Thyroid gland (tissue), 4 donors: Measurements from ENCODE around the gene TTBK2. TPM values are rescaled to one million over a fixed set of nuclear protein-coding genes. Genes with fewer than 3 reads are reported as not detected.
"Not testable (repeated sequence)": the region's sequence is repeated elsewhere in the genome, so short reads cannot be mapped to it uniquely, and the experiment has no call there.

Experiments used
- DNase-seq, 2 donors: peaks; one replicate each; pipeline ENCODE4 v3.0.0-alpha.2; 2019
- H3K27ac ChIP-seq, 3 donors: fragments of 200-600 bp; sonication (generic); 1 replicate in 2 of 3; 2 replicates in 1 of 3; pipeline ENCODE4 v1.5.1; 2016 to 2019; ENCODE audit warnings: mild to moderate bottlenecking in 1 of 3, moderate library complexity in 1 of 3
- H3K27me3 ChIP-seq: fragments of 200-600 bp; sonication (generic); one replicate; pipeline ENCODE4 v1.5.1; 2019
- H3K36me3 ChIP-seq, 2 donors: fragments of 200-600 bp; sonication (generic); one replicate each; pipeline ENCODE4 v1.5.1; 2016 to 2019
- H3K4me1 ChIP-seq, 2 donors: fragments of 200-600 bp; sonication (generic); one replicate each; pipeline ENCODE4 v1.5.1; 2017 to 2019
- H3K4me3 ChIP-seq, 3 donors: fragments of 200-600 bp; sonication (generic); replicated peaks in 1 of 3; 1 replicate in 2 of 3; 2 replicates in 1 of 3; pipeline ENCODE4 v1.5.1; 2016; ENCODE audit warnings: mild to moderate bottlenecking in 1 of 3
- H3K9me3 ChIP-seq: fragments of 200-600 bp; sonication (generic); one replicate; pipeline ENCODE4 v1.5.1; 2017
- CTCF ChIP-seq, 6 experiments: fragments of 200-600 bp in 3 of 6; fragments of 450-650 bp in 3 of 6; sonication (generic) in 3 of 6; IDR thresholded peaks; one replicate each; pipeline ENCODE4 v1.5.1; 2016 to 2019; ENCODE audit warnings: antibody characterized with exemption in 6 of 6, mild to moderate bottlenecking in 2 of 6, inconsistent platforms in 1 of 6, moderate library complexity in 1 of 6
- POLR2A ChIP-seq, 2 donors: fragments of 450-650 bp; IDR thresholded peaks; one replicate each; pipeline ENCODE4 v1.6.1; 2017; ENCODE audit warnings: antibody characterized with exemption in 2 of 2, mild to moderate bottlenecking in 2 of 2, moderate library complexity in 1 of 2
- WGBS, 2 donors: methylation state at CpG; one replicate each; pipeline ENCODE4 v1.1.5; 2017; 5-methylcytosine and 5-hydroxymethylcytosine counted together
- intact Hi-C: fragments of 100-400 bp; cut with DNase I; formaldehyde crosslinking; loops from one replicate; pipeline ENCODE4 v1.15.1; 2023
- total RNA-seq, 4 donors: library from RNA; depleted of rRNA; stranded (reverse); fragments of >200 nt; gene quantifications; one replicate each; pipeline ENCODE4 v1.2.3, GENCODE V29; 2016

The TTBK2 gene
- total RNA-seq, 4 donors from 2014 or later: 15.7 to 26.9 (median 20.0) TPM

- Histone ChIP-seq H3K4me3 (no peak overlapping the region), H3K27ac (no peak overlapping the region), H3K36me3 (no peaks in the 10 kb centered on the region), H3K9me3 (no peaks in the 10 kb centered on the region), H3K27me3 (no peaks in the 10 kb centered on the region), H3K4me1 (no peaks in the 10 kb centered on the region)
- 91 to 94% methylated on average over 2 of the region's 2 CpGs for WGBS, 2 donors
- TF ChIP-seq POLR2A (IDR thresholded peaks at IDR 0.05) (no peak), CTCF (IDR thresholded peaks at IDR 0.05) (no peak)
- intact Hi-C loops: no loop called here
- DNase-seq: no peak
Observed at GRCh38 chr15:42908538-42908937, 12.0 kb downstream of the TTBK2 start.

- WGBS, 2 donors: 87 to 91% methylated on average over 5 of the region's 5 CpGs
- H3K36me3 ChIP-seq: no peaks in the 10 kb centered on the region
- H3K27ac ChIP-seq: no peak overlapping the region
- no peaks in the 10 kb centered on the region for H3K4me1 ChIP-seq
- no peak overlapping the region for H3K4me3 ChIP-seq
- no peaks in the 10 kb centered on the region for H3K27me3 ChIP-seq
- intact Hi-C loops: no loop called here
- TF ChIP-seq POLR2A (IDR thresholded peaks at IDR 0.05) (no peak), CTCF (IDR thresholded peaks at IDR 0.05) (no peak)
- no peak for DNase-seq
- H3K9me3 ChIP-seq: no peaks in the 10 kb centered on the region
Observed at GRCh38 chr15:42903388-42904324, 16.9 kb downstream of the TTBK2 start.

GRCh38 chr15:42893911-42894310, 26.7 kb downstream of the TTBK2 start:
- H3K4me3 ChIP-seq, DNase-seq, H3K4me1 ChIP-seq, H3K36me3 ChIP-seq, H3K27ac ChIP-seq, H3K9me3 ChIP-seq, intact Hi-C loops, H3K27me3 ChIP-seq: not testable (repeated sequence)
- WGBS, 2 donors: 95 to 96% methylated on average over 1 of the region's 1 CpG

GRCh38 chr15:42891569-42891968, 29.0 kb downstream of the TTBK2 start:
- WGBS, 2 donors: 92 to 93% methylated on average over 3 of the region's 3 CpGs
- TF ChIP-seq CTCF (IDR thresholded peaks at IDR 0.05): no peak
- TF ChIP-seq POLR2A (IDR thresholded peaks at IDR 0.05): no peak

GRCh38 chr15:42890161-42890913, 30.2 kb downstream of the TTBK2 start:
- no peak overlapping the region for H3K4me3 ChIP-seq
- H3K36me3 ChIP-seq: no peaks in the 10 kb centered on the region
- no peaks in the 10 kb centered on the region for H3K27me3 ChIP-seq
- DNase-seq: no peak
- H3K9me3 ChIP-seq: no peaks in the 10 kb centered on the region
- WGBS, 2 donors: 88 to 89% methylated on average over 2 of the region's 2 CpGs
- peaks cover 0 to 7% of the 10 kb centered on the region in 2 donors for H3K4me1 ChIP-seq
- no peak for TF ChIP-seq POLR2A (IDR thresholded peaks at IDR 0.05)
- no peak for TF ChIP-seq CTCF (IDR thresholded peaks at IDR 0.05)
- no peak overlapping the region for H3K27ac ChIP-seq
- intact Hi-C loops: no loop called here

More at GRCh38 chr15:42891569-42891968, 29.0 kb downstream of the TTBK2 start:
- Histone ChIP-seq H3K4me3 (no peak overlapping the region), H3K9me3 (no peaks in the 10 kb centered on the region), H3K36me3 (no peaks in the 10 kb centered on the region), H3K27ac (no peak overlapping the region), H3K4me1 (peaks cover 0 to 7% of the 10 kb centered on the region in 2 donors), H3K27me3 (no peaks in the 10 kb centered on the region)
- no peak for DNase-seq
- intact Hi-C loops: no loop called here

GRCh38 chr15:42887384-42887783, 33.2 kb downstream of the TTBK2 start:
- 96 to 98% methylated on average over 3 of the region's 3 CpGs for WGBS, 2 donors
- H3K27ac ChIP-seq, intact Hi-C loops, H3K27me3 ChIP-seq, H3K4me1 ChIP-seq, DNase-seq, H3K4me3 ChIP-seq, H3K36me3 ChIP-seq, H3K9me3 ChIP-seq: not testable (repeated sequence)
